ENCODE data around the gene PHACTR1. TPM values are rescaled to one million over a fixed set of nuclear protein-coding genes. Genes with fewer than 3 reads are reported as not detected.

PHACTR1 gene
- total RNA-seq, 4 donors from 2014 or later = 2.0 to 8.3 (median 4.5) TPM

GRCh38 chr6:13267142-13267651 lies 550.6 kb downstream of the PHACTR1 start:
- intact Hi-C loops (cut with DNase I; ENCODE audit: low total_unique reads) = no loop called here
- no peak for DNase-seq
- Histone ChIP-seq H3K36me3 (no peaks in the 10 kb centered on the region), H3K27ac (no peak overlapping the region), H3K9me3 (no peaks in the 10 kb centered on the region), H3K4me3 (no peak overlapping the region), H3K27me3 (no peaks in the 10 kb centered on the region), H3K4me1 (no peaks in the 10 kb centered on the region)
- TF ChIP-seq POLR2A (IDR thresholded peaks at IDR 0.05) = no peak
- TF ChIP-seq CTCF (IDR thresholded peaks at IDR 0.05) = no peak

- no peak for DNase-seq
- Histone ChIP-seq H3K4me3 (no peak overlapping the region), H3K9me3 (no peaks in the 10 kb centered on the region), H3K36me3 (no peaks in the 10 kb centered on the region), H3K27ac (no peak overlapping the region), H3K27me3 (no peaks in the 10 kb centered on the region), H3K4me1 (no peaks in the 10 kb centered on the region)
- intact Hi-C loops (cut with DNase I; ENCODE audit: low total_unique reads) = no loop called here
- TF ChIP-seq POLR2A (IDR thresholded peaks at IDR 0.05) (no peak), CTCF (IDR thresholded peaks at IDR 0.05) (no peak)
Measured at GRCh38 chr6:13268913-13269518, 552.4 kb downstream of the PHACTR1 start.

GRCh38 chr6:13272131-13273046 lies 555.8 kb downstream of the PHACTR1 start:
- H3K4me1 ChIP-seq = no peaks in the 10 kb centered on the region
- TF ChIP-seq POLR2A (IDR thresholded peaks at IDR 0.05) (no peak), CTCF (IDR thresholded peaks at IDR 0.05) (no peak)
- no peak for DNase-seq
- no peaks in the 10 kb centered on the region for H3K9me3 ChIP-seq
- intact Hi-C loops (cut with DNase I; ENCODE audit: low total_unique reads) = no loop called here
- no peaks in the 10 kb centered on the region for H3K36me3 ChIP-seq
- no peaks in the 10 kb centered on the region for H3K27me3 ChIP-seq
- no peak overlapping the region for H3K4me3 ChIP-seq
- no peak overlapping the region for H3K27ac ChIP-seq

GRCh38 chr6:13273202-13273930 lies 556.8 kb downstream of the PHACTR1 start:
- DNase-seq = no peak
- no peaks in the 10 kb centered on the region for H3K36me3 ChIP-seq
- H3K4me3 ChIP-seq = no peak overlapping the region
- H3K9me3 ChIP-seq = no peaks in the 10 kb centered on the region
- intact Hi-C loops (cut with DNase I; ENCODE audit: low total_unique reads) = no loop called here
- TF ChIP-seq CTCF (IDR thresholded peaks at IDR 0.05) (no peak), POLR2A (IDR thresholded peaks at IDR 0.05) (no peak)
- no peaks in the 10 kb centered on the region for H3K4me1 ChIP-seq
- H3K27me3 ChIP-seq = no peaks in the 10 kb centered on the region
- no peak overlapping the region for H3K27ac ChIP-seq
